ENCODE data around the gene GNAO1. TPM values are rescaled to one million over a fixed set of nuclear protein-coding genes. Genes with fewer than 3 reads are reported as not detected.

Gene GNAO1
- total and polyA plus RNA-seq, 2 of the 13 experiments (the other 11 are each of a cell fraction or from before 2014, with no cell fraction given): not detected

- 35% methylated on average over 9 of the region's 17 CpGs for WGBS (ENCODE audit: low lambda C conversion rate)
- in situ Hi-C loops (cut with HindIII; ENCODE audit: extremely low pct_ligation_motif_present, low pct_unique_long_range_greater_than_20kb): no loop called here
- ChIA-PET POLR2A (no interaction called here), CTCF (ENCODE audit: low intra/inter-chr PET ratio, low total read pairs) (no interaction called here)
- TF ChIP-seq HINFP (CRISPR knock-in tag; IDR thresholded peaks at IDR 0.05; ENCODE audit: low read depth): no peak
- no peak for TF ChIP-seq TOPORS (CRISPR knock-in tag; IDR thresholded peaks at IDR 0.05)
- H3K4me3 ChIP-seq (replicated peaks in 1 of 3; ENCODE audit: insufficient read depth in 1 of 3, low read depth in 2 of 3, low read length in 3 of 3): no peak overlapping the region
- no peak for ATAC-seq
- H3K36me3 ChIP-seq (replicated peaks in 1 of 2; ENCODE audit: control insufficient read depth in 1 of 2, insufficient read depth in 2 of 2, low read length in 2 of 2): no peaks in the 10 kb centered on the region
- no peak overlapping the region for H3K4me2 ChIP-seq (ENCODE audit: low read depth, low read length)
- no peak overlapping the region for H3K9ac ChIP-seq (ENCODE audit: insufficient read depth, low read depth, low read length)
- intact Hi-C loops (cut with micrococcal nuclease; ENCODE audit: unreplicated experiment): no loop called here
- H4K20me1 ChIP-seq (ENCODE audit: insufficient read depth, low read length): no peaks in the 10 kb centered on the region
- no TSS peak for BruUV-seq (replicated peaks)
- FAIRE-seq: no peak
- H3K27me3 ChIP-seq (ENCODE audit: control insufficient read depth in 1 of 2, insufficient read depth in 2 of 2, low read length in 2 of 2): peaks cover 10 to 78% of the 10 kb centered on the region in 2 experiments; a peak in 4 of 5 replicates
- no peak overlapping the region for H3K27ac ChIP-seq (ENCODE audit: extremely low read length, insufficient read depth, low read length)
- DNase-seq (ENCODE audit: low spot score): no peak
- no peak overlapping the region for H2AFZ ChIP-seq (ENCODE audit: low read length)
- H3K4me1 ChIP-seq (ENCODE audit: insufficient read depth, low read length): no peaks in the 10 kb centered on the region
- H3K9me3 ChIP-seq (ENCODE audit: low read length): no peaks in the 10 kb centered on the region
- H3K79me2 ChIP-seq (ENCODE audit: insufficient read depth, low read length): no peaks in the 10 kb centered on the region
These were observed 147.5 kb downstream of the GNAO1 start for GRCh38 chr16:56338566-56339318.

GRCh38 chr16:56339431-56340195, 148.3 kb downstream of the GNAO1 start:
- no peak for FAIRE-seq
- CTCF ChIA-PET (ENCODE audit: low intra/inter-chr PET ratio, low total read pairs): no interaction called here
- no peaks in the 10 kb centered on the region for H3K36me3 ChIP-seq (replicated peaks in 1 of 2; ENCODE audit: control insufficient read depth in 1 of 2, insufficient read depth in 2 of 2, low read length in 2 of 2)

More at GRCh38 chr16:56339431-56340195, 148.3 kb downstream of the GNAO1 start:
- Histone ChIP-seq H3K79me2 (ENCODE audit: insufficient read depth, low read length) (no peaks in the 10 kb centered on the region), H2AFZ (ENCODE audit: low read length) (no peak overlapping the region), H3K27me3 (ENCODE audit: control insufficient read depth in 1 of 2, insufficient read depth in 2 of 2, low read length in 2 of 2) (peaks cover 13 to 78% of the 10 kb centered on the region in 2 experiments; a peak in 3 of 5 replicates), H3K27ac (ENCODE audit: extremely low read length, insufficient read depth, low read length) (no peak overlapping the region), H3K9ac (ENCODE audit: insufficient read depth, low read depth, low read length) (no peak overlapping the region), H3K4me1 (ENCODE audit: insufficient read depth, low read length) (peaks cover 3% of the 10 kb centered on the region), H3K4me2 (ENCODE audit: low read depth, low read length) (no peak overlapping the region), H3K9me3 (ENCODE audit: low read length) (no peaks in the 10 kb centered on the region), H3K4me3 (replicated peaks in 1 of 3; ENCODE audit: insufficient read depth in 1 of 3, low read depth in 2 of 3, low read length in 3 of 3) (no peak overlapping the region), H4K20me1 (ENCODE audit: insufficient read depth, low read length) (no peaks in the 10 kb centered on the region)
- ATAC-seq (no peak), DNase-seq (ENCODE audit: low spot score) (no peak)
- in situ Hi-C loops (cut with HindIII; ENCODE audit: extremely low pct_ligation_motif_present, low pct_unique_long_range_greater_than_20kb) (no loop called here), intact Hi-C loops (cut with micrococcal nuclease; ENCODE audit: unreplicated experiment) (no loop called here)
- POLR2A ChIA-PET: no interaction called here
- BruUV-seq (replicated peaks): no TSS peak
- TF ChIP-seq ZNF343 (CRISPR knock-in tag; IDR thresholded peaks at IDR 0.05) (no peak), ATF1 (CRISPR knock-in tag; IDR thresholded peaks at IDR 0.05) (no peak), ZNF616 (CRISPR knock-in tag; IDR thresholded peaks at IDR 0.05; ENCODE audit: low read depth) (no peak), CC2D1A (CRISPR knock-in tag; IDR thresholded peaks at IDR 0.05) (no peak), GZF1 (CRISPR knock-in tag; IDR thresholded peaks at IDR 0.05) (no peak)
- TF ChIP-seq, protein P1, sequence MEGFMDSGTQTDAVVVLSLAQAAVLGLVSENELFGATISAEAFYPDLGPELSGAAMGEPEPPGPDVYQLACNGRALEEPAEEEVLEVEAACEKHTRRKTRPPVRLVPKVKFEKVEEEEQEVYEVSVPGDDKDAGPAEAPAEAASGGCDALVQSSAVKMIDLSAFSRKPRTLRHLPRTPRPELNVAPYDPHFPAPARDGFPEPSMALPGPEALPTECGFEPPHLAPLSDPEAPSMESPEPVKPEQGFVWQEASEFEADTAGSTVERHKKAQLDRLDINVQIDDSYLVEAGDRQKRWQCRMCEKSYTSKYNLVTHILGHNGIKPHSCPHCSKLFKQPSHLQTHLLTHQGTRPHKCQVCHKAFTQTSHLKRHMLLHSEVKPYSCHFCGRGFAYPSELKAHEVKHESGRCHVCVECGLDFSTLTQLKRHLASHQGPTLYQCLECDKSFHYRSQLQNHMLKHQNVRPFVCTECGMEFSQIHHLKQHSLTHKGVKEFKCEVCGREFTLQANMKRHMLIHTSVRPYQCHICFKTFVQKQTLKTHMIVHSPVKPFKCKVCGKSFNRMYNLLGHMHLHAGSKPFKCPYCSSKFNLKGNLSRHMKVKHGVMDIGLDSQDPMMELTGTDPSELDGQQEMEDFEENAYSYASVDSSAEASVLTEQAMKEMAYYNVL (CRISPR knock-in tag; IDR thresholded peaks at IDR 0.05; ENCODE audit: borderline replicate concordance): no peak
- WGBS (ENCODE audit: low lambda C conversion rate): 41% methylated on average over 7 of the region's 17 CpGs

All from HepG2 (cell line).